ENCODE results near the gene TRIP6. TPM values are rescaled to one million over a fixed set of nuclear protein-coding genes. Genes with fewer than 3 reads are reported as not detected.

Gene TRIP6
- total and polyA plus RNA-seq, 2 donors (not counting 3 experiments of a cell fraction or from before 2014, with no cell fraction given): 90.3 TPM

- Histone ChIP-seq H3K79me2 (ENCODE audit: control insufficient read depth, insufficient read depth, low read length) (peaks cover 15% of the 10 kb centered on the region), H3K27ac (ENCODE audit: insufficient read depth, low read depth, low read length) (peak overlapping the region; percentile 4), H4K20me1 (replicated peaks; ENCODE audit: control insufficient read depth, extremely low read depth, insufficient read depth, low read length) (no peaks in the 10 kb centered on the region), H3K9ac (replicated peaks; ENCODE audit: extremely low read depth, insufficient read depth, low read length) (no peak overlapping the region), H3K4me1 (ENCODE audit: control insufficient read depth, extremely low read depth, insufficient read depth, low read length) (peaks cover 36% of the 10 kb centered on the region), H2AFZ (ENCODE audit: low read depth, low read length) (no peak overlapping the region), H3K36me3 (ENCODE audit: control insufficient read depth in 2 of 2, extremely low read depth in 1 of 2, insufficient read depth in 2 of 2, low read length in 2 of 2) (peaks cover 5 to 7% of the 10 kb centered on the region in 2 experiments), H3K4me3 (replicated peaks in 1 of 3; ENCODE audit: insufficient read depth in 1 of 3, low read depth in 1 of 3, low read length in 3 of 3) (no peak overlapping the region), H3K4me2 (ENCODE audit: insufficient read depth, low read length) (no peak overlapping the region), H3K27me3 (ENCODE audit: control insufficient read depth in 2 of 2, insufficient read depth in 2 of 2, low read length in 2 of 2) (no peaks in the 10 kb centered on the region), H3K9me3 (replicated peaks; ENCODE audit: control insufficient read depth, insufficient read depth, low read length) (no peaks in the 10 kb centered on the region), H3K9me1 (replicated peaks; ENCODE audit: control insufficient read depth, extremely low read depth, insufficient read depth, low read length) (no peaks in the 10 kb centered on the region)
- FAIRE-seq (peak; percentile 99), DNase-seq (ENCODE audit: low read depth, low spot score) (peak; percentile 82)
- TF ChIP-seq JUN (IDR thresholded peaks at IDR 0.05; ENCODE audit: borderline replicate concordance, insufficient read depth, insufficient read length, low read depth) (no peak), POLR2AphosphoS5 (IDR thresholded peaks at IDR 0.05; ENCODE audit: insufficient read depth, low read depth, low read length) (peak; percentile 47), MAX (IDR thresholded peaks at IDR 0.05; ENCODE audit: insufficient read depth, insufficient read length) (no peak), GATA2 (IDR thresholded peaks at IDR 0.05; ENCODE audit: insufficient read depth, insufficient read length, low read depth, low read length) (peak; percentile 72), POLR2A (IDR thresholded peaks at IDR 0.05; ENCODE audit: low read depth, low read length) (peak; percentile 17)
- intact Hi-C loops (cut with micrococcal nuclease) (loop anchor here (10.0 kb wide), 1 partner anchor 279 kb away; the partner anchor contains the start of genes FBXO24 and LRCH4), dilution Hi-C loops (cut with MboI; ENCODE audit: extremely low pct_ligation_motif_present, low sequenced_read_pairs) (no loop called here)
- no TSS peak for BruUV-seq (replicated peaks)
- CTCF ChIA-PET: interaction anchor here (0.6 to 2.2 kb wide), 3 partner anchors 11 to 28 kb away, joined by 3 to 10 read pairs (median 5); partner anchors contain the start of genes SLC12A9 and SRRT
- POLR2A ChIA-PET: no interaction called here
Measured at GRCh38 chr7:100863406-100863950, 3.7 kb upstream of the TRIP6 start.

- H3K9me1 ChIP-seq (replicated peaks; ENCODE audit: control insufficient read depth, extremely low read depth, insufficient read depth, low read length): no peaks in the 10 kb centered on the region
- H2AFZ ChIP-seq (ENCODE audit: low read depth, low read length): no peak overlapping the region
- CTCF ChIA-PET: interaction anchor here (1.5 to 2.2 kb wide), 3 partner anchors 11 to 25 kb away, joined by 4 to 10 read pairs (median 5); partner anchors contain the start of genes SLC12A9, SRRT and UFSP1
- no peaks in the 10 kb centered on the region for H3K27me3 ChIP-seq (ENCODE audit: control insufficient read depth in 2 of 2, insufficient read depth in 2 of 2, low read length in 2 of 2)
- no peaks in the 10 kb centered on the region for H4K20me1 ChIP-seq (replicated peaks; ENCODE audit: control insufficient read depth, extremely low read depth, insufficient read depth, low read length)
- H3K9ac ChIP-seq (replicated peaks; ENCODE audit: extremely low read depth, insufficient read depth, low read length): no peak overlapping the region
- H3K27ac ChIP-seq (ENCODE audit: insufficient read depth, low read depth, low read length): no peak overlapping the region
- peaks cover 36% of the 10 kb centered on the region for H3K4me1 ChIP-seq (ENCODE audit: control insufficient read depth, extremely low read depth, insufficient read depth, low read length)
- POLR2A ChIA-PET: interaction anchor here (0.7 kb wide), 1 partner anchor 55 kb away, joined by 7 read pairs; no protein-coding TSS in a partner anchor
- dilution Hi-C loops (cut with MboI; ENCODE audit: extremely low pct_ligation_motif_present, low sequenced_read_pairs) (no loop called here), intact Hi-C loops (cut with micrococcal nuclease) (loop anchor here (10.0 kb wide), 1 partner anchor 280 kb away; the partner anchor contains the start of genes FBXO24 and LRCH4)
- no peak for DNase-seq (ENCODE audit: low read depth, low spot score)
- H3K79me2 ChIP-seq (ENCODE audit: control insufficient read depth, insufficient read depth, low read length): peaks cover 23% of the 10 kb centered on the region
- H3K9me3 ChIP-seq (replicated peaks; ENCODE audit: control insufficient read depth, insufficient read depth, low read length): no peaks in the 10 kb centered on the region
- H3K4me3 ChIP-seq (replicated peaks in 1 of 3; ENCODE audit: insufficient read depth in 1 of 3, low read depth in 1 of 3, low read length in 3 of 3): no peak overlapping the region
- TF ChIP-seq CTCF (IDR thresholded peaks at IDR 0.05; ENCODE audit: extremely low read depth in 1 of 2, insufficient read depth in 1 of 2, low read depth in 1 of 2, low read length in 2 of 2) (no peak), MAX (IDR thresholded peaks at IDR 0.05; ENCODE audit: insufficient read depth, insufficient read length) (no peak), POLR2A (IDR thresholded peaks at IDR 0.05; ENCODE audit: low read depth, low read length) (no peak), GATA2 (IDR thresholded peaks at IDR 0.05; ENCODE audit: insufficient read depth, insufficient read length, low read depth, low read length) (no peak), JUN (IDR thresholded peaks at IDR 0.05; ENCODE audit: borderline replicate concordance, insufficient read depth, insufficient read length, low read depth) (no peak), MYC (IDR thresholded peaks at IDR 0.05; ENCODE audit: low read depth, low read length) (no peak), EZH2 (IDR thresholded peaks at IDR 0.05; ENCODE audit: borderline replicate concordance, low read depth, low read length, severe bottlenecking) (no peak), FOS (IDR thresholded peaks at IDR 0.05; ENCODE audit: borderline replicate concordance, insufficient read depth, low read length) (no peak), POLR2AphosphoS5 (IDR thresholded peaks at IDR 0.05; ENCODE audit: insufficient read depth, low read depth, low read length) (no peak)
- BruUV-seq (replicated peaks): no TSS peak
- FAIRE-seq: no peak
- H3K36me3 ChIP-seq (ENCODE audit: control insufficient read depth in 2 of 2, extremely low read depth in 1 of 2, insufficient read depth in 2 of 2, low read length in 2 of 2): peaks cover 5 to 10% of the 10 kb centered on the region in 2 experiments
- no peak overlapping the region for H3K4me2 ChIP-seq (ENCODE audit: insufficient read depth, low read length)
Measured at GRCh38 chr7:100864263-100864845, 2.8 kb upstream of the TRIP6 start.
